Left lobe of liver (tissue), 2 donors: Measurements from ENCODE around the gene C13orf46. TPM values are rescaled to one million over a fixed set of nuclear protein-coding genes. Genes with fewer than 3 reads are reported as not detected.

Experiments
- ATAC-seq: fragments of 200-7000 bp; cut with Tn5 transposase; one replicate; pipeline ENCODE4 v1.9.1; 2020; ENCODE audit warnings: mild to moderate bottlenecking, moderate library complexity
- DNase-seq: peaks from one replicate; pipeline ENCODE4 v3.0.0-alpha.2; 2020; ENCODE audit warnings: low spot score
- total RNA-seq: library from RNA; stranded (reverse); gene quantifications from one replicate; pipeline ENCODE4 v1.2.1, GENCODE V29; 2021
- donor health status: DM: no; HTN: no; CAD: no; lungs with moderate emphysema.
- donor health status: DM: no; HTN: yes; CAD: no.

Gene C13orf46
- total RNA-seq, 1 donor from 2014 or later, result 1.1 TPM

DNA sequence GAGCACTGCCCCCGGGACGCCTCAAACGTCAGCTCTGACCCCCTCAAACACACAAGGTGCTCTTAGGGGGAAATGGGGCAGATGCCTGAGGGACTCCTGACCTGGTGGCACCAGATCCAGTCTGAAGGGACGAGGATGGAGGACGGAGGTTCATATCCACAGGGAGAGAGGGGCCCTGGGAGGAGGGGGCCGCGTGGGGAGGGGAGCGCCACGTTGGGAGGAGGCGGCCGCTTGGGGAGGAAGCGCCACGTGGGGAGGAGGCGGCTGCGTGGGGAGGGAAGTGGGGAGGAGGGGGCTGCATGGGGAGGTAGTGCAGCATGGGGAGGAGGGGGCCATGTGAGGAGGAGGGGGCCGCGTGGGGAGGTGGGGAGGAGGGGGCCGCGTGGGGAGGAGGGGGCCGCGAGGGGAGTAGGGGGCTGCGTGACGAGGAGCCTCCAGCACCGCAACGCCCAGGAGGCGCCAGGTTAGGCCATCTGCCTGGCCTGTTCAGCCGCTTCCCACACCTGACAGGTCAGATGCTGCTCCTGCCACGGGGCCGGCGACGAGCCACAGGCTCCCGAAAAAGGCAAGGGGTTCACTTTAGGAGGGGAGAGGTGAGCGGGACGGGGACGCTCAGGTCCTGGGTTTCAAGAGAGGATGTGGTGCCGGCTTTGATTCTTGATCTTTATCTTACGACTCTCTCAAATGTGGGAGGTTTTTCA lies 36.7 kb upstream of the C13orf46 start:
- ATAC-seq, result no peak
- DNase-seq, result no peak

DNA sequence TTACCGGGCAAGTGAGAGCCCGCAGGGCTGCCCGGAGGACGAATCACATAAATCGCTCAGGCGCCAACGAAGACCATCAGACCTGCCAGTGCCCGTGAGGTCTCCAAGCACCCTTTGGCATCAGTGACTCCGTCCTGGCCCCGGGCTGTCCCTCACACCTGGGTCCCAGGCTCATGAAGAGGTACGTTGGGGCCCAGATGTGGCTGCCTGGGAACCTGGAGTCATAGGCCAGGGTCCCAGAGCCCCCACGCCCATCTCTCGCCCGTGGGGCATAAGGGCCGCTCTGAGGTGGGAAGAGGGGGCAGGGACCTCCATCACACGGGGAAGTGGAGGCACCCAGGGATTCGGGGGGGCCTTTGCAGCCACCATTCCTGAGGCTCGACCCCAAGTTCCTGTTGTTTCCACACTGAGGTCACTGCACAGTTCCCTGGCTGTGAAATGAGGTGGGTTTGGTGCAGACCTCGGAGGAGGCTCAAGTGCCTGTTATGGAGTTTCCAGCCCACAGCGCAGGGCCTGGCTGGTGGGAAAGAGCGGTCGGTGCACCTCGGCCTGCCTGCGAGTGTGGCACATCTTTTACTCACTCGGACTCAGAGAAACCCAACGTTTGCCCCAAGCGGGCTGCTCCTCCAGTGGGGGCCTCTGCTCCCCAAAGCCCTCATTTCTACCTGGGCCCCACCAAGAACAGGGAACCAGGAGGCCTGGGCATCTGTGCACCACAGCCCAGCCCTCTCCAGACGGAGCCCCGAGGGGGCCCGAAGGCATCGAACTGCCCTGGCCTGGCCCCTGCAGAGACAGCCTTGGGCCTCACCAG lies 35.9 kb upstream of the C13orf46 start:
- DNase-seq (no peak), ATAC-seq (no peak)

DNA sequence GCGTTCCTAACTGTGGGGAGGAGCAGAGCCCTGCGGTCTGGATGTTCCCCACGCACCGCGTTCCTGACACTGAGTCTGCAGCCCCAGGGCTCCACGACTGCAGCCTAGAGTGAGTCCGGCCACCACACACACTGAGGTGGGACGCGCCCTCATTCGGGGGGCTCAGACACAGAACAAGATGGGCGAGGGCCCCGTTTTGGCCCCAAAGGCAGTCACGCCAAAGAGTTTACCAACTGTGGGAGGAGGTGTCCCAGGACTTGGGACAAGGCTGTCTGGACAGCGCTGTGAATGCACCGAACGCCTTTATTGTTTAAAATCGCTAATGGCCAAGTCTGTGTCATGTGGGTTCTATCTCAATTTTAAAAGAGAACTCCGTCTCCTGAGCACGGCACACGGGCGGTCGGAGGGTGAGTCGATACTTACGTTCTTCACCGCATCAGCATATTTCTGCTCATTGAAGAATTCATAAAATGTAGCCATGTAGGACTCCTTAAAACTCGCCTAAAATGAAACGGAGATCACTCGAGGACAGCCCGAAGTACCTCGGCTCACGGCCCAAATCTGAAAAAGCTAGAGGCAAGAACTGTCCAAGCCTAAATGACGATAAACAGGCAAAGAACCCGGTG lies 35.2 kb upstream of the C13orf46 start:
- DNase-seq, result no peak
- ATAC-seq, result no peak

GRCh38 chr13:114007566-114007965 lies 33.7 kb upstream of the C13orf46 start:
- no peak for DNase-seq
- no peak for ATAC-seq

DNA sequence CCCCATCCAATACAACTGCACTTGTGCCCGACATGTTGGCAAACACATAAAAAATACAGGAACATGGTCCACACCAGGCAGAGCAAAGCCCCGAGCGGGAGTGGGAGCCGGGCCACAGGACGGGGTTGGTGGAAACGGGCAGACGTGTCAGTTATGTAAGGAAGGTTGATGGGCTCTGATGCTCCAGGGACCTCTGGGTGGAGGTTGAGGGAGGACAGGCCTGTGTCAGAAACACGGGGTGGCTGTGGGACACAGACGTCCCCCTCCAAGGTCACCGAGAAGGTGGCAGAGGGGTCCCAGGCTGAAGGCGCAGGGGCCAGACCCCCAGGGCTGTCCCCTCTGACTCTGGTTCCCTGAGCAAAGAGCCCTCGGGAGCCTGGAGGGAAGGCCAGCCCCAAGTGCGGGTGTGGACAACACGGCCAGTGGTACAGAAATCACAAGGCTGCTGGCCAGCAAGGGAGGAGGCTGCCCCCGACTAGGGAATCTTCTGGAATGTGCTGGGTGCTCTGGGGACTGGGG lies 31.4 kb upstream of the C13orf46 start:
- ATAC-seq (peak; percentile 29), DNase-seq (no peak)

- DNase-seq, result no peak
- ATAC-seq, result no peak
Measured at GRCh38 chr13:114004420-114005205, 30.7 kb upstream of the C13orf46 start.

DNA sequence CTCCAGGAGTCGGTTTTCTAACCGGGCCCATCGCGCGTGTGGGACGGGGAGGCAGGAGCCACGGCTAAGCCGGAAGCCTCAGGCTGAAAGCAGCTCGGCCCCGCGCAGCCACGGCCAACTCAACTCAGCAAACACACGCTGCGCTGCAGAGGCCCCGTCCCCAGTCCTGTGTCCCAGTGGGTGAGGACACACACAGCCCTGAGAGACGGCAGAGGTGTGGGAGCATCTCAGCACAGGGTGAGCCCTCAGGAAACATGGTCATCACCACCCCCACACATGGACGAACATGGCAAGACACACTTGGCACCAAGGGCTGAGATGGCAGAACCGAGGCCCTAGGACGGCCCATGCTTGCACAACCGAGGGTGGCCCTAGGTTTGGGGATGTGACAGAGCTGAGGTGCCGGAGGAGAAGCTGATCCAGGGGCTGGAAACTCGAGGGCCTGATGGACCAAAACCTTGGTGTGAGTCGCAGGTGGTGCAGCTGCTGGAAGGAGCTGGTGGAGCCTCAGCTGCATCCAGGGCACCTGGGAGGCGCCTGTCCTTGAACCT lies 29.0 kb upstream of the C13orf46 start:
- no peak for DNase-seq
- ATAC-seq, result no peak

DNA sequence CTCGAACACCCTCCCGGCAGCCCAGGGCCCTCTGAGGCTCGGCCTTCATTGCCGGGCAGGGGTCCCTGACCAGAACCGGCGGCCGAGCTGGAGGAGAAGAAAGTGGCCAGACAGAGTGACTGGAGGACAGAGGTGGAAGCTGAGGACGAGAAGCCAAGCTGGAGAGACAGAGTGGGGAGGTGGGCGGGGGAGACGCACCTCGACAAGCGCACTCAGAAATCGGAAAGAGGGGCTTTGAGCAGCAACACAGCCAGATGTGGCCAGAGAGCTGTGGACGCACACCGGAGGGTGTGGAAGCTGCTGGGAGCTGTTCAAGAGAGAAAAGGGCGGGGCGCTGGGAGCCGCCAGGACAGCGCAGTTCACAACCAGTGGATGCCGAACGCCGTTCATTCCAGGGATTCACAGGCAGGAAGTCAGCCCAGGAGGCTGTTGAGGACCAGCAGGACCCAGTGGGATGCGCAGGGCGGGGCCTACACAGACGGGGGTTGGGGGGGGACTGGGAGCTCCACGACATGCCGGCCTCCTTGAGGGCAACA lies 28.2 kb upstream of the C13orf46 start:
- ATAC-seq (no peak), DNase-seq (no peak)

DNA sequence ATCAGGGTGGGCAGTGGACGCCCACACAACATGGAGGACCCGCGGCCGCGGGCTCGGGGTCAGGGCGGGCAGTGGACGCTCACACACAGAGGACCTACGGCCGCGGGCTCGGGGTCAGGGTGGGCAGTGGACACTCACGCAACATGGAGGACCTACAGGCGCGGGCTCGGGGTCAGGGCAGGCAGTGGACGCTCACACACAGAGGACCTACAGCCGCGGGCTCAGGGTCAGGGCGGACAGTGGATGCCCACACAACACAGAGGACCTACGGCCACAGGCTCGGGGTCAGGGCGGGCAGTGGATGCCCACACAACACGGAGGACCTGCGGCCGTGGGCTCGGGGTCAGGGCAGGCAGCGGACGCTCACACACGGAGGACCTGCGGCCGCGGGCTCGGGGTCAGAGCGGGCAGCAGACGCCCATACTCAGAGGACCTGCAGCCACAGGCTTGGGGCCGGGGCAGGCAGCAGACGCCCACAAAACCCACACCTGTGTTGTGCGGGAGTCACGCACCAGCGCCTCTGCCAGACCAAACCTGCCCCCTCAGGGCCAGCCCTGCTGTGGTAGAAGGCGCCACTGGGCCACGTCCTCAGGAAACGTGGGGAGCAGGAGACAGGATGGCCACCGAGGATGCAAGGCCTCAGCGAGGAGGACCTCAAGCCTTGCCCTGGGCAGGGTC lies 27.6 kb upstream of the C13orf46 start:
- no peak for ATAC-seq
- DNase-seq, result no peak

DNA sequence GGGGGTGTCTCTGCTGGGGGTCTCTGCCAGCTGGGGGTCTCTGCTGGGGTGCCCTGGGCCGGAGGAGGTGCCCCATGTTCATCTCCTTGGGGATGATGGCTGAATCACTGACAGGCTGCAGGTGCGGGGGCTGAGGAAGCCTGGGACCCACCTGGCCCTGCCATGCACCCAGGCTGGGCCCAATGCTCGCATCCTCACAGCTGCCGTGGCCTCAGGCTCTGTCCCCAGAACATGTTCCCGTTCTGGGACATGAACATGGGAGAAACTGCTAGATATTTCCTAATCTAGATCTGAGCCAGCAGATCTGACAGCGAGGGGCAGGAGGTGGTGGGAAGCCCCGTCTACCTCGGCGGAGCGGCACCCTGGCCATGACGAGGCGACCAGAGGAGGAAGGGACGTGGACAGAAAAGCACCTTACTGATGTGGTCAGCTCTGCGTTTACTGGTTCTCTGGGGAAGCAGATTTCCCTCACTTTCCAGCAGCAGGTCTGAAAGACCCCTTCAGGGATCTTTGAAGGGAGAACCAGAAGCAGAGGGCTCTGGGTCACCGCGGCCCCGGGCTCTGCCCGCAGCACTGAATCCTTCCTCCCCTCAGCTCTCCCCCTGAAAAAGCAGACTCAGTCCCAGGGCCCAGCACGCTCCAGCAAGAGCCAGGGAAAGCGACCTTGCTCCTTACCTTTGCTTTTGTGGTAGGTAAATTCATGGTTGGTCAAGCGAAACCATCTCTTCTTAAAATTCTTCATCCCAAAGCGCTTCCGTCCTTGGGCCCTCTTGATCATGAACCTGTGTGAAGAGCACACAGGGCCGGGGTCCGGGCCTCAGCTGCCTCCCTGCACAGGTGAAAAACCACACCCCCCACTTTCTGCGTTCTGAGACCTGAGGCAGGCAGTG lies 26.5 kb upstream of the C13orf46 start:
- DNase-seq (no peak), ATAC-seq (no peak)

- no peak for DNase-seq
Measured at GRCh38 chr13:113999618-113999910, 25.7 kb upstream of the C13orf46 start.

DNA sequence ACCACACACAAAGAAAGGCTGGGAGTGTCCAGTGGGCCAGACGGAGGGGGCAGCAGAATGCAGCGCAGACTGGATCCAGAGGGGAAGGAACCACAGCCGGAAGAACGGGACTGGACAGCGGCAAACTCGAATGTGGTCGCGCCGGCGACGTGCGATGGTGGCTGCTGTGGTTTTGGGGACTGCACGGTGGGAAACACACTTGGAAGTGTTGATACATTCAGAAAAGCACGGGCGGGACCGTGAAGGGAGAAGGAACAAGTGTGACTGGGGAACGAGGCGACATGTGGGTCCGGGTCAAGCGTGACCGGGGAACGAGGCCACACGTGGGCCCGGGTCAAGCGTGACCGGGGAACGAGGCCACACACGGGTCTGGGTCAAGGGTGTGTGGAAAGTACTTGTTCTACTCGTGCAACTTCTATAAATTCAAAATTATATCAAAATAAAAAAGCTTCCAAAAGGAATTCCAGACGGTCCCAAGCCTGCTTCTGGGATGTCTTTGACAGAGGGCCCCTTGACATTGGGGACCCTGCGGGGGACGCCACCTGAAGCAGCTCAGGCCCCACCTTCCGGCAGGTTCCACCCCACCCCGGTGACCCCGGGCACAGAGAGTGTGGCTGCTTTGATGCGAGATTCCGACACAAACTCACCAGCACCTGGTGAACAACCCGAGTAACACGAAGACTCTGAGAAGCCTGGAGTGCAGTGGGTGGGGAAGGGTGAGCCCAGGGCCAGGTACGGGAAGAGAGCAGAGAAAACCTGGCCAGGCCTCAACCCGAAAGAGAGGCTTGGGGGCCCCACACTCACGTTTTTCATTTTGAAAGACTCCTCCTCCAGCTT lies 25.1 kb upstream of the C13orf46 start:
- ATAC-seq, result no peak
- DNase-seq, result no peak

More at GRCh38 chr13:113999618-113999910, 25.7 kb upstream of the C13orf46 start:
- no peak for ATAC-seq

GRCh38 chr13:113997845-113998751 lies 24.2 kb upstream of the C13orf46 start:
- ATAC-seq (no peak), DNase-seq (no peak)

GRCh38 chr13:113996912-113997745 lies 23.3 kb upstream of the C13orf46 start:
- DNase-seq (no peak), ATAC-seq (no peak)

DNA sequence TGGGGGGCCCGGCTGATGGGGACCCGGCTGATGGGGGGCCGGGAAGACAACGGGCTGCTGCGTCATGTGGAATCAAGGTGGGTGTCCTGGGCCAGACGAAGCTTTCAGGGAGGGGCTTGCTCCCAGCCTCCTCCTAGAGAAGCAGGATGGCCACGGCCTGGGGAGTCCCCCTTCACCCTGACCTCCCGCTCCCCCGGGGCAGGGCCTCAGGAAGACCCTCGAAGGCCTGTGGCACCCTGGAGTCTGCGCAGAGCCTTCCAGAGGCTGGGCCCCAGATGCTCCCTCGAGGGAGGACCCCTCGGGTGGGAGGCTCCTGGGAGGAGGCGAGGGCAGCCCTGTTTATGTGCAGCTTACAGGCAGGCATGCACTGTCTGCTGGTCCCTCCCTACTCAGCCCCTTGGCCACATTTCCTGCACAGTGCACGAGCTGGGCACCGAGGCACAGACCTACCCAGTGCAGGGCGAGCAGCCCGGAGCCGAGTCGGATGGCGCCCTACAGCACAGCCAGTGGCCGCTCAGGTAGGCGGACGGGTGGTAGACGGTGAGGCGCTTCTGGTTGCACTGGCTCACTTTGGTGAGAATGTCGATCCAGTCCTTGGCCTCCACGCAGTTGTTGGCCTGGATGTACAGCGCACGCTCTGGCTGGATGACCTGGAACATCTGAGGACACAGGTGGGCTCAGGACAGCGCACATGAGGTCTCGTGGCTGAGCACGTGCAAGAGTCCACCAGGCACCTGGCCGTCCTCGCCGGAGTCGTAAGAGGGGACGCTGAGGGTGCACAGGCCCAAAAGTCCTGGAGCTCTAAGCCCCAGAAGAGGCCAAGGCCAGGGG lies 22.4 kb upstream of the C13orf46 start:
- DNase-seq (no peak), ATAC-seq (no peak)
